ENCODE data around the gene PAIP2.
A peak's percentile ranks its signal among the peaks of the same experiment; 100 is the strongest.
"Not testable (repeated sequence)": the region's sequence is repeated elsewhere in the genome, so short reads cannot be mapped to it uniquely, and the experiment has no call there.

PAIP2 gene

DNA sequence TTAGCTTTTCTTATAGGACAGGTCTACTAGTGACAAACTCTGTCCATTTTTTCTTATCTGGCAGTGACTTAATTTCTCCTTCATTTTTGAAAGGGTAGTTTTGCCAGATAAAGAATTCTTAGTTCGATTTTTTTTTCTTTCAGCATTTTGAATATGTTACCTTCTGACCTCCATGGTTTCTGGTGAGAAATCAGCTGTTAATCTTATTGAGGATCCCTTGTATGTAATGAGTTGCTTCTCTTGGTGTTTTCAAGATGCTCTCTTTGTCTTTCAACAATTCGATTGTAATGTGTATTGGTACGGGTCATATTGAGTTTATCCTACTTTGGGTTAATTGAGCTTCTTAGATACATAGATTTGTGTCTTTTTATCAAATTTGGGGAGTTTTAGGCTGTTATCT is 12.5 kb downstream of the PAIP2 start:
- TF ChIP-seq GATA1 (IDR thresholded peaks at IDR 0.05; ENCODE audit: low read depth, low read length) (no peak), POLR2A (IDR thresholded peaks at IDR 0.05; ENCODE audit: low read length) (no peak)
- DNase-seq, result no peak

DNA sequence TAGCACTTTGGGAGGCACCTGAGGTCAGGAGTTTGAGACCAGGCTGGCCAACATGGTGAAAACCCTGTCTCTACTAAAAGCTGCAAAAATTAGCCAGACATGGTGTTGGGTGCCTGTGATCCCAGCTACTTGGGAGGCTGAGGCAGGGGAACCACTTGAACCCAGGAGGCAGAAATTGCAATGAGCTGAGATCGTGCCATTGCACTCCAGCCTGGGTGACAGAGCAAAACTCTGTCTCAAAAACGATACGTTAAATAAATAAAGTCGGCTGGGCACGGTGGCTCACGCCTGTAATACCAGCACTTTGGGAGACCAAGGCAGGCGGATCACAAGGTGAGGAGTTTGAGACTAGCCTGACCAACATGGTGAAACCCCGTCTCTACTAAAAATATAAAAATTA is 14.2 kb downstream of the PAIP2 start:
- not testable (repeated sequence) for DNase-seq

DNA sequence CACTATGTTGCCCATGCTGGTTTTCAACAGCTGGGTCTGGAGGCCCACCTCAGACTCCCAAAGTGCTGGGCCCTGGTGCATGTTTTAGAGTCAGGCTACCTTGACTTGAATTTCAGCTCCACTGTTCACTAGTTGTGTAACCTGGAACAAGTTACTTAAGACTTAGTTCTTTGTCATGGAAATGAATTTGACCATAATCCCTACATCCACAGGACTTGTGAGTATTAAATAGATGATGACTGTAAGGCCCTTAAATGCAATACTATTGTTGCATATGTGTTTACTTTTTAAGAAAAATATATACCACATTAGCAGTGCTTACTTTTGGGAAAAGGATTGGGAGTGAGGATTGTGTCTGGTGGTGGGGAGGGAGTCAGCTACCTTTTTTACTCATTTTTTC is 16.4 kb downstream of the PAIP2 start:
- TF ChIP-seq GATA1 (IDR thresholded peaks at IDR 0.05; ENCODE audit: low read depth, low read length) (no peak), POLR2A (IDR thresholded peaks at IDR 0.05; ENCODE audit: low read length) (no peak)
- DNase-seq, result no peak

DNA sequence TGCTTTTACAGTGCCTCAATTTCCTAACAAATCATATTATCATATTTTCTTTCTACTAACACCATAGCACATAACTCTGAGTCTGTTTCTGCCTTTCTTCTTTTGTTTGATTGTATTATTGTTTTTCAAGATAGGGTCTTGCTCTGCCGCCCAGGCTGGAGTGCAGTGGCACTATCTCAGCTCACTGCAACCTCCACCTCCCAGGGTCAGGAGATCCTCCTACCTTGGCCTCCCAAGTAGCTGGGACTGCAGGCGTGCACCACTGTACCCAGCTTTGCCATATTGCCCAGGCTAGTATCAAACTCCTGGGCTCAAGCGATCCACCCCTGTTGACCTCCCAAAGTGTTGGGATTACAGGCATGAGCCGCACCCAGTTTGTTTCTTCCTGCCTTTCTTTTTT is 18.7 kb downstream of the PAIP2 start:
- no peak for TF ChIP-seq GATA1 (IDR thresholded peaks at IDR 0.05; ENCODE audit: low read depth, low read length)
- DNase-seq, result no peak

GRCh38 chr5:139361835-139362429 is 20.3 kb downstream of the PAIP2 start:
- TF ChIP-seq GATA1 (IDR thresholded peaks at IDR 0.05; ENCODE audit: low read depth, low read length), result no peak
- no peak for TF ChIP-seq POLR2A (IDR thresholded peaks at IDR 0.05; ENCODE audit: low read length)
- no peak for DNase-seq

DNA sequence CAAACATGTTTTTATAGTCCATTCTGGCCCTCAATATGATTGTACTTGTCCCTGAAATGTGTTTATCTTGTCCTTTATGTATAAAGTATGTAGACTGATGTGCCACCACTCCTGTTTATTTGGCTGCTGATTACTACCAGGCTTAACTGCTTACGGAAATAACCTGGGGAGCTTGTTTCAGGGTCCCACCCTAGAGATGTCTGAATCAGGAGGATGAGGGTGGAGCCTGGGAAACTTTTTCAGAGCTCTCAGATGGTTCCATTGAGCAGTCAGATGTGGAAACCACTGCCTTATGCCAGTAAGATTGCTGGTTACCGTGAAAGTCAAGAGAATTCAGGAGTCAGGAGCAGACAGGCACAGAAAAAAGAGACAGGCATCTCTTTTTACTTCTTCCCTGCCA is 22.3 kb downstream of the PAIP2 start:
- DNase-seq, result no peak
- TF ChIP-seq GATA1 (IDR thresholded peaks at IDR 0.05; ENCODE audit: low read depth, low read length) (no peak), POLR2A (IDR thresholded peaks at IDR 0.05; ENCODE audit: low read length) (no peak)

GRCh38 chr5:139364466-139364865 is 22.8 kb downstream of the PAIP2 start:
- TF ChIP-seq POLR2A (IDR thresholded peaks at IDR 0.05; ENCODE audit: low read length) (no peak), GATA1 (IDR thresholded peaks at IDR 0.05; ENCODE audit: low read depth, low read length) (no peak)
- DNase-seq, result no peak

- no peak for TF ChIP-seq POLR2A (IDR thresholded peaks at IDR 0.05; ENCODE audit: low read length)
- TF ChIP-seq GATA1 (IDR thresholded peaks at IDR 0.05; ENCODE audit: low read depth, low read length), result no peak
- peak in 1 of 2 experiments; percentile 51 for DNase-seq
Observed at GRCh38 chr5:139368613-139369012, 27.0 kb downstream of the PAIP2 start.

DNA sequence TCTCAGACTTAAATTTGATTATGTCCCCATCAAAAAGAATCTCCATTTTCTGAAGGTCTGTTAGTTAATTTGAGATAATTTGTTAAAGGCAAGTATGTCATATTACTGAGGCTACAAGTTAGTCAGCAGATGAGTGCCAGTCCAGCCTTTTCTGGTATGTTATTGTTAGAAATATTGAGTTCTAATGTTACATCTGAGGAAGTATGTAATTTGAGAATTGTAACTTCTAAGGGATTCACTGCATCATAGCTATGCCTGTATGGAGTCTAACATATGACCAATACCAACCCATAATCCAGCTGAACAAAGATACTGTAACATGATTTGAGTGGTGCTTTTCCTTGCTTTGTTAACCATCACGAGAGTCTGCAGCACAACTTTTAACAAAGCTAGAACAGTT is 27.5 kb downstream of the PAIP2 start:
- TF ChIP-seq GATA1 (IDR thresholded peaks at IDR 0.05; ENCODE audit: low read depth, low read length) (no peak), POLR2A (IDR thresholded peaks at IDR 0.05; ENCODE audit: low read length) (no peak)
- DNase-seq, result no peak

DNA sequence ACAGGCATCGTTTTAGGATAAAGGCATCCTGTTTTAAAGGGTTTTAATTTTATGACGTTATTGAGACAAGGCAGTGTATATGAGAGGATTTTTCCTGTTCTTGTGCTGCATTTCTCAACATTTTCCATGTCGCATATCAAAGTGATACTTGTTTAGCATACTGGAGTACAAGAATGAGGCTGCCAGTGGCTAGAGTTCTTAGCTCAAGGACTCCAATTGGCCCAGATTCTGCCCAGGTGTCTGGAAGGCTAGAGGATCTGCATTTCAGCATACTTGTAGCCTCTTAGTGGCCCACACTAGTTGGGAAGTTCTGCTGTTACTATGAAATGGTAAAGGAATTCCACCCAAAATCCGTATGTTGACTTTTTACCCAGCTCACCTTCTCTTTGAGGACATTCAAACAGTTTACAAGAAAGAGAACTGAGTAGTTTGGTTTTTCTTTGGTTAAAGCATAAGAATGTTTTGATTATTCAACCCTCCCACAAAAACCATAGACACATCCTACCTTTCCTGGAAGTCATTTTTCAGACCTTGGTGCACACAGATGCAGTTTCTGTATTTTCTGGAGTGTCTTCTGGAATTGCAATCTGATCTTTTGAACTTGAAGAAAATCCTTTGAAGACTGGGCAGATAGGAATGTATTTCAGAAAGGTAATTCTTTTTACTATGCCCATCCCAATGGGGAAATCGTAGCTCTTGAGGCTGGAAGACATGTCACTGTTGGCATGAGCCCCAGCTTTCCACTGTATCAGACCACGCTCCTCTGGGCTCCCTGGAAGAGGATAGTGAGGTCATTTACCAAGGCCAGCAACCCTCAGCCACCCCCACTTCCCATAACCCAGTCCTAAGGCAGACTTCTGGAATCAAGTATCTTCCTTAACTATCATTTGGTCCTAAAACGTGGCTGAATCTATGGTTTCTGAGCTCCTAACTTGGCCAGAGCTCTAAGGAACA is 30.1 kb downstream of the PAIP2 start:
- no peak for TF ChIP-seq GATA1 (IDR thresholded peaks at IDR 0.05; ENCODE audit: low read depth, low read length)
- no peak for TF ChIP-seq POLR2A (IDR thresholded peaks at IDR 0.05; ENCODE audit: low read length)
- no peak for DNase-seq

- TF ChIP-seq GATA1 (IDR thresholded peaks at IDR 0.05; ENCODE audit: low read depth, low read length), result no peak
- no peak for TF ChIP-seq POLR2A (IDR thresholded peaks at IDR 0.05; ENCODE audit: low read length)
- no peak for DNase-seq
Observed at GRCh38 chr5:139374909-139375308, 33.3 kb downstream of the PAIP2 start.

DNA sequence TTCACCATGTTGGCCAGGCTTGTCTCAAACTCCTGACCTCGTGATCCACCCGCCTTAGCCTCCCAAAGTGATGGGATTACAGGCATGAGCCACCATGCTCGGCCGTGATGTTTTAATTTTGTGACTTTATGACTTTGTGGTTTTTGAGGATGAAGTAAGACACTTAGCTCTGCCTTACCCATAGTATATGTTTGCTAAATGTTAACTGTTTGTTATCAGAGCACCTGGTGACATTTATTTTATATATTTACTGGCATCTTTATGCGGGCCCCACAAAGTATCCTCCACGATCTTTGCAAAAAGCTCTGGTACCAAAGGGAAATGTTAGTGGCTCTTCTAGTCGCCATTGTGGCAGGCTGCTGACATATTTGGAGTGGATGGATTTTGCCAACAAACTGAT is 34.7 kb downstream of the PAIP2 start:
- no peak for TF ChIP-seq POLR2A (IDR thresholded peaks at IDR 0.05; ENCODE audit: low read length)
- no peak for TF ChIP-seq GATA1 (IDR thresholded peaks at IDR 0.05; ENCODE audit: low read depth, low read length)
- no peak for DNase-seq

DNA sequence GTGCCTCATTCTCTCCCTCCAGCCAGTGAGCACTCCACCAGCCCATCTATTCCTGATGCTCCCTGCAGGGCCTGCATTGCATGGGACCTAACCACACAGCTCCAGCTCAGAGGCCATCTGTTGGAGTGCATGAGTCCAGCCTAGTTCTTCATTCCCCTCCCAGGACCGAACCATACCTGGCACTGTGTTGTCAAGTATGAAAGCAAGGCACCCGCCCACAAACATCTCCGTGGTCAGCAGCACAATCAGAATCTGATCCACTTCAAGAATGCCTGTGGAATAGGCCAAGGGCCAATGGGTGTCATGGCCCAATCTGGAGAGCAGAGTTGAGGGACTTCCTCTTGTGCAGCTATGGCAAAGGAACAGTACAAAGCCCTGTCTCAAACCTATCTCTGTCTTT is 35.6 kb downstream of the PAIP2 start:
- no peak for DNase-seq
- TF ChIP-seq GATA1 (IDR thresholded peaks at IDR 0.05; ENCODE audit: low read depth, low read length) (no peak), POLR2A (IDR thresholded peaks at IDR 0.05; ENCODE audit: low read length) (no peak)

DNA sequence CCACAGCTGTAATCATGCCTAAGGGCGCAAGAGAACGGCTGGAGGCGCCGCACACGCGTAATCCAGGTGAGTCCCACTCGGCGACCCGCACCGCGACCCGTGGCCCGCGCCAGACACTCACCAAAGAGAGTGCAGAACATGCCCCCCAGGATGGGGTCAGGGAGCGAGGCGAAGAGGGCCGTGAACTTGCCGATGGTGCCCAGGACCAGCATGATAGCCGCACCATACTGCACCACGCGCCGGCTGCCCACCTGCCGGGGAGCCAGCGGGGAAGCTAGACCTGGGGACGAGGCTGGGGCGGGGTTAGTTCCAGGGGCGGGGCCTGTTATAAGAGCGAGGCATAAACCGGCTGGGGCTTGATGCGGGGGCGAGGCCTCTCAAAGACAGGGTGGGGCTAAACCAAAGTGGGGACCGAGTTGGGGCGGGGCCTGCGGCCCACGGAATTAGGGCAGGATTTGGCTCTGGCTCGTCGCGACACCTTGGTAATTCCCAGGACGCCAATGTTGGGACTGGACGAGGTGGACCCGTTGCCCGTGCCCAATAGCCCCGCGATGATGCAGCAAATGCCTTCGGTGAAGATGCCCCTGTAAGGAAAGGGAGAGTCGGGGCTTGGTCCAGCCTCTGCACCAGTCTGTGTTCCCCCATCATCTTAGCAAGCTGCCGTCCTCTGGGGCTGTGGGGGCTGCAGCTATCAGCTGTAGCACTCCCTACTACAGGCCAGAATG is 36.6 kb downstream of the PAIP2 start:
- DNase-seq, result peak; percentile 20 to 24
- TF ChIP-seq GATA1 (IDR thresholded peaks at IDR 0.05; ENCODE audit: low read depth, low read length) (no peak), POLR2A (IDR thresholded peaks at IDR 0.05; ENCODE audit: low read length) (no peak)

Data from erythroblast (primary cell).